ENCODE results near the gene GOLGA8A. TPM values are rescaled to one million over a fixed set of nuclear protein-coding genes. Genes with fewer than 3 reads are reported as not detected.
"Not testable (repeated sequence)": the region's sequence is repeated elsewhere in the genome, so short reads cannot be mapped to it uniquely, and the experiment has no call there.

GOLGA8A gene
- total RNA-seq, 1 experiment from 2014 or later: 13.9 TPM

GRCh38 chr15:34408973-34409372 lies 28.6 kb downstream of the GOLGA8A start:
- DNase-seq (ENCODE audit: low read depth): not testable (repeated sequence)

GRCh38 chr15:34403899-34404298 lies 33.7 kb downstream of the GOLGA8A start:
- DNase-seq (ENCODE audit: low read depth): not testable (repeated sequence)

- not testable (repeated sequence) for DNase-seq (ENCODE audit: low read depth)
These were observed 34.4 kb downstream of the GOLGA8A start for GRCh38 chr15:34403160-34403598.

- not testable (repeated sequence) for DNase-seq (ENCODE audit: low read depth)
These were observed 39.9 kb downstream of the GOLGA8A start for GRCh38 chr15:34397637-34398259.

- not testable (repeated sequence) for DNase-seq (ENCODE audit: low read depth)
These were observed 44.6 kb downstream of the GOLGA8A start for GRCh38 chr15:34392981-34393380.

GRCh38 chr15:34389594-34390086 lies 48.0 kb downstream of the GOLGA8A start:
- DNase-seq (ENCODE audit: low read depth): not testable (repeated sequence)

Other genes starting within 250 kb of the GOLGA8A start
- 49.4 and 57.8 TPM in 2 replicates for gene KATNBL1, start 227.7 kb downstream of the GOLGA8A start, total RNA-seq (2014; rRNA removed; shearing (Covaris generic))
- 238 and 265 TPM in 2 replicates for gene EMC4, start 212.8 kb downstream of the GOLGA8A start, total RNA-seq (2014; rRNA removed; shearing (Covaris generic))
- gene SLC12A6, start 100.0 kb downstream of the GOLGA8A start, total RNA-seq (2014; rRNA removed; shearing (Covaris generic)): 5.5 TPM in 2 replicates
- 411 and 530 TPM in 2 replicates for gene NOP10, start 94.7 kb downstream of the GOLGA8A start, total RNA-seq (2014; rRNA removed; shearing (Covaris generic))
- under 0.01 TPM in 1 of 2 replicates, not detected in the other for gene NUTM1, start 94.5 kb downstream of the GOLGA8A start, total RNA-seq (2014; rRNA removed; shearing (Covaris generic))
- gene LPCAT4, start 70.6 kb downstream of the GOLGA8A start, total RNA-seq (2014; rRNA removed; shearing (Covaris generic)): 12.3 and 19.8 TPM in 2 replicates
- gene GOLGA8B, start 145.8 kb upstream of the GOLGA8A start, total RNA-seq (2014; rRNA removed; shearing (Covaris generic)): 9.4 and 11.3 TPM in 2 replicates

All from RPMI7951 (cell line).